ENCODE measurements around the gene IL25.
"Not testable (repeated sequence)": the region's sequence is repeated elsewhere in the genome, so short reads cannot be mapped to it uniquely, and the experiment has no call there.

Gene IL25

GRCh38 chr14:23372509-23372908 lies at the start of gene IL25:
IL25 (plus strand) TSS chr14:23372809.
- no peak for DNase-seq

GRCh38 chr14:23323838-23324454 lies 48.7 kb upstream of the IL25 start:
- DNase-seq = no peak

- DNase-seq = no peak
Observed at GRCh38 chr14:23324455-23324846, 48.2 kb upstream of the IL25 start.

GRCh38 chr14:23324993-23325392 lies 47.6 kb upstream of the IL25 start:
- no peak for DNase-seq

GRCh38 chr14:23325746-23326145 lies 46.9 kb upstream of the IL25 start:
- not testable (repeated sequence) for DNase-seq

- DNase-seq = peak in 1 of 3 experiments; percentile 33
Observed at GRCh38 chr14:23326491-23327332, 45.9 kb upstream of the IL25 start.

GRCh38 chr14:23327947-23328744 lies 44.5 kb upstream of the IL25 start:
- peak; percentile 58 to 88 (median 76) for DNase-seq

- no peak for DNase-seq
Observed at GRCh38 chr14:23335623-23336022, 37.0 kb upstream of the IL25 start.

GRCh38 chr14:23339506-23340268 lies 32.9 kb upstream of the IL25 start:
- no peak for DNase-seq

- DNase-seq = no peak
Observed at GRCh38 chr14:23344481-23344880, 28.1 kb upstream of the IL25 start.

- DNase-seq = no peak
Observed at GRCh38 chr14:23345987-23346692, 26.5 kb upstream of the IL25 start.

GRCh38 chr14:23346693-23347405 lies 25.8 kb upstream of the IL25 start:
- DNase-seq = no peak

GRCh38 chr14:23347406-23348296 lies 25.0 kb upstream of the IL25 start:
- DNase-seq = no peak

- DNase-seq = no peak
Observed at GRCh38 chr14:23348297-23348655, 24.3 kb upstream of the IL25 start.

GRCh38 chr14:23349156-23349845 lies 23.3 kb upstream of the IL25 start:
- no peak for DNase-seq

GRCh38 chr14:23351681-23352505 lies 20.7 kb upstream of the IL25 start:
- DNase-seq = peak in 2 of 3 experiments; percentile 81 to 86

- peak in 2 of 3 experiments; percentile 86 to 91 for DNase-seq
Observed at GRCh38 chr14:23352506-23353432, 19.8 kb upstream of the IL25 start, which contains the start of gene SLC22A17. SLC22A17 (minus strand) TSS chr14:23352887.

- DNase-seq = no peak
Observed at GRCh38 chr14:23353433-23353780, 19.2 kb upstream of the IL25 start.
